Erythroblast (primary cell): ENCODE data around the gene DNAH11.

ENCODE experiments used
- GATA1 ChIP-seq: IDR thresholded peaks from 2 replicates; pipeline ENCODE4 v1.6.1; 2011; ENCODE audit warnings: low read depth, mild to moderate bottlenecking, control low read depth, low read length, moderate library complexity
- POLR2A ChIP-seq: IDR thresholded peaks from 2 replicates; pipeline ENCODE4 v1.6.1; 2011; ENCODE audit warnings: mild to moderate bottlenecking, low read length

GRCh38 chr7:21538936-21539495 lies 3.8 kb upstream of the DNAH11 start:
- TF ChIP-seq POLR2A (no peak), GATA1 (no peak)
